GM19023 (cell line): ENCODE data around the gene UQCRFS1.
"Not testable (repeated sequence)": the region's sequence is repeated elsewhere in the genome, so short reads cannot be mapped to it uniquely, and the experiment has no call there.

Experiments used
- ATAC-seq: cut with Tn5 transposase; IDR thresholded peaks from one replicate; pipeline ENCODE4 v1.9.1; 2021; ENCODE audit warnings: mild to moderate bottlenecking, moderate library complexity; ENCODE audit not compliant: unreplicated experiment

UQCRFS1 gene

GRCh38 chr19:29215322-29215845, 2.4 kb upstream of the UQCRFS1 start:
- ATAC-seq, result no peak

GRCh38 chr19:29214411-29214810, 1.5 kb upstream of the UQCRFS1 start:
- ATAC-seq, result no peak

GRCh38 chr19:29212356-29212647, 649 bp downstream of the UQCRFS1 start:
- no peak for ATAC-seq

GRCh38 chr19:29211562-29212355, 1.2 kb downstream of the UQCRFS1 start:
- no peak for ATAC-seq

GRCh38 chr19:29211041-29211440, 1.9 kb downstream of the UQCRFS1 start:
- not testable (repeated sequence) for ATAC-seq

- not testable (repeated sequence) for ATAC-seq
These were observed 2.4 kb downstream of the UQCRFS1 start for GRCh38 chr19:29210502-29210901.

GRCh38 chr19:29207403-29208187, 5.4 kb downstream of the UQCRFS1 start:
- not testable (repeated sequence) for ATAC-seq

GRCh38 chr19:29206453-29206852, 6.5 kb downstream of the UQCRFS1 start:
- no peak for ATAC-seq

GRCh38 chr19:29202281-29202680, 10.7 kb downstream of the UQCRFS1 start:
- no peak for ATAC-seq

- no peak for ATAC-seq
These were observed 11.1 kb downstream of the UQCRFS1 start for GRCh38 chr19:29201855-29202254.

- no peak for ATAC-seq
These were observed 18.3 kb downstream of the UQCRFS1 start for GRCh38 chr19:29194658-29195057.

GRCh38 chr19:29193155-29193554, 19.8 kb downstream of the UQCRFS1 start:
- no peak for ATAC-seq

GRCh38 chr19:29191005-29191404, 21.9 kb downstream of the UQCRFS1 start:
- ATAC-seq, result no peak

- no peak for ATAC-seq
These were observed 24.0 kb downstream of the UQCRFS1 start for GRCh38 chr19:29189033-29189360.

GRCh38 chr19:29188289-29189032, 24.5 kb downstream of the UQCRFS1 start:
- no peak for ATAC-seq

- no peak for ATAC-seq
These were observed 25.3 kb downstream of the UQCRFS1 start for GRCh38 chr19:29187676-29188075.

GRCh38 chr19:29185427-29185826, 27.5 kb downstream of the UQCRFS1 start:
- ATAC-seq, result no peak

GRCh38 chr19:29176981-29177754, 35.8 kb downstream of the UQCRFS1 start:
- ATAC-seq, result no peak

GRCh38 chr19:29173896-29174295, 39.1 kb downstream of the UQCRFS1 start:
- no peak for ATAC-seq

GRCh38 chr19:29172302-29172701, 40.6 kb downstream of the UQCRFS1 start:
- ATAC-seq, result no peak

- ATAC-seq, result no peak
These were observed 41.4 kb downstream of the UQCRFS1 start for GRCh38 chr19:29171525-29171924.
